GM19193 (cell line): Measurements from ENCODE around the gene OR2J3.

Experiments used
- POLR2A ChIP-seq: IDR thresholded peaks from 4 replicates; pipeline ENCODE4 v1.6.1; 2011; ENCODE audit not compliant: insufficient read depth, insufficient read length; ENCODE audit errors: extremely low read depth

Gene OR2J3

GRCh38 chr6:29107758-29108157 lies at the start of gene OR2J3:
Gene OR2J3 (plus strand): TSS chr6:29108058. CDS start chr6:29111891, 3,833 bp downstream.
- TF ChIP-seq POLR2A: no peak

- no peak for TF ChIP-seq POLR2A
These were observed 35.8 kb upstream of the OR2J3 start for GRCh38 chr6:29071831-29072723.

GRCh38 chr6:29079203-29079602 lies 28.7 kb upstream of the OR2J3 start:
- TF ChIP-seq POLR2A: no peak

GRCh38 chr6:29081312-29081711 lies 26.5 kb upstream of the OR2J3 start:
- no peak for TF ChIP-seq POLR2A

GRCh38 chr6:29082457-29082856 lies 25.4 kb upstream of the OR2J3 start:
- no peak for TF ChIP-seq POLR2A

- no peak for TF ChIP-seq POLR2A
These were observed 20.6 kb upstream of the OR2J3 start, which contains the start of gene OR2B3 for GRCh38 chr6:29087213-29087612. Gene OR2B3 (minus strand): TSS chr6:29087313. CDS start chr6:29087248, 65 bp downstream.

- TF ChIP-seq POLR2A: no peak
These were observed 14.9 kb upstream of the OR2J3 start for GRCh38 chr6:29092957-29093356.

- TF ChIP-seq POLR2A: no peak
These were observed 10.1 kb upstream of the OR2J3 start for GRCh38 chr6:29097803-29098202.

GRCh38 chr6:29099190-29099589 lies 8.7 kb upstream of the OR2J3 start, which contains the start of gene OR2J1:
Gene OR2J1 (plus strand): TSS chr6:29099490. CDS start chr6:29100943, 1,453 bp downstream.
- no peak for TF ChIP-seq POLR2A

- no peak for TF ChIP-seq POLR2A
These were observed 4.3 kb downstream of the OR2J3 start for GRCh38 chr6:29112135-29112534.

GRCh38 chr6:29129326-29130012 lies 21.6 kb downstream of the OR2J3 start:
- no peak for TF ChIP-seq POLR2A

GRCh38 chr6:29130644-29131043 lies 22.8 kb downstream of the OR2J3 start:
- TF ChIP-seq POLR2A: no peak

- no peak for TF ChIP-seq POLR2A
These were observed 23.8 kb downstream of the OR2J3 start for GRCh38 chr6:29131691-29132090.

GRCh38 chr6:29137724-29138123 lies 29.9 kb downstream of the OR2J3 start:
- TF ChIP-seq POLR2A: no peak

GRCh38 chr6:29141606-29142005 lies 33.7 kb downstream of the OR2J3 start:
- TF ChIP-seq POLR2A: no peak

- TF ChIP-seq POLR2A: no peak
These were observed 34.5 kb downstream of the OR2J3 start for GRCh38 chr6:29142309-29142708.
